NCI-H774 (cell line): ENCODE results near the gene ZBTB7B.
"Not testable (repeated sequence)": the region's sequence is repeated elsewhere in the genome, so short reads cannot be mapped to it uniquely, and the experiment has no call there.

Source experiments
- DNase-seq: peaks from one replicate; lab custom pipeline; 2025; lab: John Stamatoyannopoulos, UW

Gene ZBTB7B

DNA sequence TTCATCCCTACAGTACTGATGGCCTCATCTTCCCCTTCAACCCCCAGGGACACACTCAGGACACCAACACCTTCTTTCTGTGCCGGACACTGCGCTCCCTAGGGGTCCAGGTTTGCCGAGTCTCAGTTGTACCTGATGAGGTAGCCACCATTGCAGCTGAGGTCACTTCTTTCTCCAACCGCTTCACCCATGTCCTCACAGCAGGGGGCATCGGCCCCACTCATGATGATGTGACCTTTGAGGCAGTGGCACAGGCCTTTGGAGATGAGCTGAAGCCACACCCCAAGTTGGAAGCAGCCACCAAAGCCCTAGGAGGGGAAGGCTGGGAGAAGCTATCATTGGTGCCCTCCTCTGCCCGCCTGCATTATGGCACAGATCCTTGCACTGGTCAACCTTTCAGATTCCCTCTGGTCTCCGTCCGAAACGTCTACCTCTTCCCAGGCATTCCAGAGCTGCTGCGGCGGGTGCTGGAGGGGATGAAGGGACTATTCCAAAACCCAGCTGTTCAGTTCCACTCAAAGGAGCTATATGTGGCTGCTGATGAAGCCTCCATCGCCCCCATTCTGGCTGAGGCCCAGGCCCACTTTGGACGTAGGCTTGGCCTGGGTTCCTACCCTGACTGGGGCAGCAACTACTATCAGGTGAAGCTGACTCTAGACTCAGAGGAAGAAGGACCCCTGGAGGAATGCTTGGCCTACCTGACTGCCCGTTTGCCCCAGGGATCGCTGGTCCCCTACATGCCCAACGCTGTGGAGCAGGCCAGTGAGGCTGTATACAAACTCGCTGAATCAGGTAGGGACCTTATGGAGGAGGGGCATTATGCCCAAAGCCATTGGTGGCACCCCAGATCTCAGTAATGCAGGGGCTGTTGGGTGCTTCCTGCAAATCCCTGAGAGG, 14.3 kb upstream of the ZBTB7B start:
- DNase-seq, result no peak

DNA sequence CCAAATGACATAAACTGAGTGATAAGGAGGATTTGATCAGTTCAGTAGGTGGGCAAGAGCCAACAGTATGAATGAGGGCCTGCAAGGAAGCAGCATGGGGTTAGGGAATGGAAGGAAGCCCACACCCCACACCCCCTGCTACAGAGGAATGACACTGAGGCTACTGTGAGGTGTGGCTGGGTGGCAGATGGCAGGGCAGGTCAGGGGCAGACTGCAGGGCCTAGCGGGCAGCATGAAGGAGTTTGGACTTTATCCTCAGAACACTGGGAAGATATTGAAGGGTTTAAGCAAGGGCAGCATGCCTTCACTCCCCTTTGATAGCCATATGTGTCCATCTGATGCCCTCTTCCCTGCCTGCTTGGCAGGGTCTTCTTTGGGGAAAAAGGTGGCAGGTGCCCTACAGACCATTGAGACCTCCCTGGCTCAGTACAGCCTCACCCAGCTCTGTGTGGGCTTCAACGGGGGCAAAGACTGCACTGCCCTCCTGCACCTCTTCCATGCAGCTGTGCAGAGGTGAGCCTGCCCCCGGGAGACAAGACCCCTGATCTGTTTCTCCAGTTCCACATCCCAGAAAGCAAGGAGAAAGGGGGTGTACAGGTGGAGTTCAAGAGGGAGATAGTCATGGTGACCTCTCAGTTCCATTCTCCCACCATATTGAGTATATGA, 13.3 kb upstream of the ZBTB7B start:
- DNase-seq, result no peak

DNA sequence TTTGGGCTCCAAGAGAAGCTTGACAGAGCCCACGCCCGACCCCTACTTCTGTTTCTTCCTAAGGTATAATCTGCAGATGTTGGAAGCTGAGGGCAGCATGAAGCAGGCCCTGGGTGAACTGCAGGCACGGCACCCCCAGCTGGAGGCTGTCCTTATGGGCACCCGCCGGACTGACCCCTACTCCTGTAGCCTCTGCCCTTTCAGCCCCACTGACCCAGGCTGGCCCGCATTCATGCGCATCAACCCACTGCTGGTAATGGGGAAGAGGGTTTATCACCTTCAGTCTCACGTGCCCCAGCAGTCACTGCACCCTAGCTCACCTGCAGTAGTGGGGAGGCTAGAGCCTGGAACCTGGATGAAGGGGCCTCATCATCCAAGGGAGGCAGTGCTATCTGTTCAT, 12.3 kb upstream of the ZBTB7B start:
- no peak for DNase-seq

DNA sequence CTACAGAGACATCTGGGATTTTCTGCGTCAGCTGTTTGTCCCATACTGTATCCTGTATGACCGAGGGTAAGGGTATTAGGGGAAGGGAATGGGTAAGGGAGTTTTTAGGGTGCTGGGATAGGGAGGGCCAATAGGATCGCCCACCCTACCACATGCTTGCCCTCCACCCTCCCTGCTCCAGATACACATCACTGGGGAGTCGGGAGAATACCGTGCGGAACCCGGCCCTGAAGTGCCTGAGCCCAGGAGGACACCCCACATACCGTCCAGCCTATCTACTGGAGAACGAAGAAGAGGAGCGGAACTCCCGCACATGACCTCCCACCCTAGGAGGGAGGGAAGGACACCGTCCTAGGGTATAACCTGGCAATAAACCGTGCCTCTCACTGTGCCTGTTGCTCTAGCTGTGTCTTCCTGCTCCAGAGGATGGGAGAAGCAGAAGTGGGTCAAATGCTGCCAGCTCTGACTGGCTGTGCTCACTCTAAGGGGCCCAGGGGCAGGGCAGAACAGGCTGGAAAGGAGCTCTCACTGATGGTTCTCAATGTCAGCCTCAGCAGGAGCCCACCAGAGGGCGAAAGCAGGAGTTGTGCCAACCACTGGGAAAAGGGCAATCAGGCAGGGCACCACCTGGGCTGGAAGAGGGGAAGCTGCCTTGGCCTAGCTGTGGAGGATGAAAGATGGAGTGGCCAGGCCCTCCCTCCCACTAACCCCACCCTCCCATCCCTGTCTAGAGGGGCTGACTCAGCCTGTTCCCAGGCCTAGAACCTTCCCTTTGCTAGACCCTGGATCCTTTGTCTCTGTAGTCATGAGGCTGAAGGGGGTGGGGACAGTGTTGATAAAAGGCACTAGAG, 9.7 kb upstream of the ZBTB7B start:
- DNase-seq, result no peak

DNA sequence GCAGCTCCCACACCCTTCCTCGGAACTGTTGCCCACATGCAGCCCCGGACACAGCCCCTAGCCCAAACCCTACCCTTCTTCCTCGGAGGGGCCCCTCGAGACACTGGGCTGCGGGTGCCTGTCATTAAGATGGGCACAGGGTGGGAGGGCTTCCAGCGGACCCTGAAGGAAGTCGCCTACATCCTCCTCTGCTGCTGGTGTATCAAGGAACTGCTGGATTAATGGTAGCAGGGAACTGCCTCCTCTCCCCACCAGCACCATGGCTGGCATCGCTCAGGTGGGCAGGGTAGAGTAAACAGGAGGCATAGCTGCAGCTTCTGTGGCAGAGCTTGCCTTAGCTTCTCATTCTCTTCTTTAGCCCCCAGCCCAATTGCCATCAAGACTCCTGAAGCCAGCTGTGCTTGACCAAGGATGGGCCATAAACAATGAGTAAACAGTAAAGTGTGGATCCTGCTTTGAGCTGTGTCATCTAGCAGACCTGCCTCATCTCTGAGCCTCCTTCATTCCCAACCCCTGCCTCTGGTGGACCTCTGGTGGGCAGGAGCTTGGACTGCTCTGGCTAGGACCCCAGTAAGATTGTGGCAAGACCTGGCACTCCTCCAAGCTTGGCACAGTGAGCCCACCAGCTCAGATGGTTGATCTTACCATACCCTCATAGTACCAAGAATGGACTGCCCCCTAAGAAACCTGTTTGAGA, 8.9 kb upstream of the ZBTB7B start, which contains the start of gene LENEP:
Gene LENEP, plus strand, starts transcription at position 15 of the 697 bp plus-strand sequence. Its CDS starts 22 bp downstream, at position 37.
- no peak for DNase-seq

DNA sequence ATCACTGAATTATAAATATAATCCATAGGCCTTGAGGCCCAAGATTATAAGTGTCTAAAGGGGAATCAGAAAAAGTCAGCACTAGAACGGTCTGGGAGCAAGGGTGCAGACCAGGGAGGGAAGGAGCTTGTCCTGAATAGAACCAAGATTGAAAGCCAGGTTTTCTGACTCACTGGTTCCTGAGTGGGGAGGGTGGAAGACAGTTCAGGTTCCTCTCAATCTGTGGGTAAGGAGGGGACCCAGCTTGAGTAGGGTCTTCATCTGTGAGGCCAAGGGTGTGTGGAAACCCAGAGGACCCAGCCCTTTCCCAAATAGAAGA, 8.4 kb upstream of the ZBTB7B start:
- DNase-seq, result no peak

DNA sequence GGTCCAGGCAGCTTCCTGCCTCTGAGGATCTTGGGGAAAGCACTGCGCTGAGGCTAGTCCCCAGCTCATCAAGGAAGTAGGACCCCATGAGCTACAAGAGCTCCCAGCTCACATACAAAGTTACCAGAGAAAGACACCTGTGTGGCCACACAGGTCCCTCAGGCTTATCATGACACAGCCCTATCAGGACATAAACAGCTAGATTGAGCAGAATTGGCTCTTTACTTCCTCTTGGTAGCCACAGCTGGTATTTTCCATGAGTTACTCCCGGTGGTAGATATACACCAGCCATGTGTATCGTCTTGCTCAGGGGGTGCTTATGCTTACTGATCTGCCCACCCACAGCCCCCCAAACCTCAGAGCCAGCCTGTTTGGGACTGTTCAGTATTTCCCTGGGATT, 8.0 kb upstream of the ZBTB7B start:
- no peak for DNase-seq

DNA sequence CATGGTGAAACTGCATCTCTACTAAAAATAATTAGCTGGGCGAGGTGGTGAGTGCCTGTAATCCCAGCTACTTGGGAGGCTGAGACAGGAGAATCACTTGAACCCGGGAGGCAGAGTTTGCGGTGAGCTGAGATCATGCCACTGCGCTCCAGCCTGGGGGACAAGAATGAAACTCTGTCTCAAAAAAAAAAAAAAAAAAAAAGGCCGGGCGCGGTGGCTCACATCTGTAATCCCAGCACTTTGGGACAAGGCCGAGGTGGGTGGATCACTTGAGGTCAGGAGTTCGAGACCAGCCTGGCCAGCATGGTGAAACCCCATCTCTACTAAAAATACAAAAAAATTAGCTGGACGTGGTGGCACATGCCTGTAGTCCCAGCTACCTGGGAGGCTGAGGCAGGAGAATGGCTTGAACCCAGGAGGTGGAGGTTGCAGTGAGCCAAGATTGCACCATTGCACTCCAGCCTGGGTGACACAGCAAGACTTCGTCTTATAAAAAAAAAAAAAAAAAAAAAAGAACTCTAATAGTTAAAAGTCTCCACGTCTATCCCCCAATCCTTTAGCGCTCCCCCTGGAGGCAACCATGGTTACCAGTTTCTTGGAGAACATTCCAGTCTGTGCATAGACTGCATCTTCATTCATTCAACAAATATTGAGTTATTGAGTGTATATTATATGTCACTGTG, 7.2 kb upstream of the ZBTB7B start:
- not testable (repeated sequence) for DNase-seq

DNA sequence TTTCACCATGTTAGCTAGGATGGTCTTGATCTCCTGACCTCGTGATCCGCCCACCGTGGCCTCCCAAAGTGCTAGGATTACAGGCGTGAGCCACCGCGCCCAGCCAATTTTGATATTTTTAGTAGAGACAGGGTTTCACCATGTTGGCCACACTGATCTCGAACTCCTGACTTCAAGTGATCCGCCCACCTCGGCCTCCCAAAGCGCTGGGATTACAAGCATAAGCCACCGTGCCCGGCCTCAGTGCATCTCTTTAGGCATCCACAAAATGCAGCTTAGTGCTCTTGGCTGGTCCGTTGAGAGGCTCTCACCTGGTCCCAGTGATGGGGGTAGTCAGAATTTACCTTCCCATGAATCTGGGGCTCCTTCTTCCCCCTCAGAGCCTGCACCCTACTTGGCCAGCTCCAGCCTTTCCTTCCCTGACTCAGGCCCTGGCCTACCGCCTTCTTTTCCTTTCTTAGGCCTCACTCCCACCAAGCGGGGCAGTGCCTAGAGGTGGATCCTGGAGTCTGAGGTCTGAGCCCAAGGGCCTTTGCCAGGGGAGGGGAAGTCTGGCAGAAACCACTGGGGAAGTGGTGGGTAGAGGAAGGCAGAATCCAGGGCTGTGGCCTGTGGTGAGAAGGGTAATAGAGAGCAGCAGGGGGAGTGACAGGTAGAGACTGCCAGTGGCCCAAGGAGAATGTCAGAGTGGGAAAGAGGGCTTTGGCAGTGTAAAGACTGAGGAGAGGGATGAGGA, 5.5 kb upstream of the ZBTB7B start:
- DNase-seq, result no peak

DNA sequence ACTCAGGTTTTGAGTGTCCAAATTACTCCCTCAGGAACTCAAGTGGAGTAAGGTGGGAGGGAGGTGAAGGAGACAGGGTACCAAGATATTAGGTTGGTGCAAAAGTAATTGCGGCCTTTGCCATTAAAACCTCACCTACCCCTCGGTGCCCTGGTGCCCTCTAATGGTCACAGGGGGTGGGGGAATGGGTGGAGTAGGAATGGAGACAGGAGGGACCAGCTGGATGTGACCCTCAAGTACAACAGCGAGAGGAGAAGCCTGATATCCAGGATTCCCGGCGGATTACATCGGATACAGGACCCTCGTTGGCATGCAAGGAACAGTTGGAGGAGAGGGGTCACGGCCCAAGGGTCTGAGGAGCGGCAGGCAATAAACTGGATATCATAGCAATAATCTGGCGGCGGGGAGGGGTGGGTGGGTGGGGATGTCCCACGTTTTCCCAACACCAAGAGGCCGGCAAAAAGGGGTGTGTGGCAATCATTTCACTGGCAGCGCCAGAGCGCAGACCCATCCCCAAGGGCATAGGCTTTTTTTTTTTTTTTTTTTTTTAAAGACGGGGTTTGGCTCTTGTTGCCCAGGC, 4.3 kb upstream of the ZBTB7B start:
- no peak for DNase-seq

DNA sequence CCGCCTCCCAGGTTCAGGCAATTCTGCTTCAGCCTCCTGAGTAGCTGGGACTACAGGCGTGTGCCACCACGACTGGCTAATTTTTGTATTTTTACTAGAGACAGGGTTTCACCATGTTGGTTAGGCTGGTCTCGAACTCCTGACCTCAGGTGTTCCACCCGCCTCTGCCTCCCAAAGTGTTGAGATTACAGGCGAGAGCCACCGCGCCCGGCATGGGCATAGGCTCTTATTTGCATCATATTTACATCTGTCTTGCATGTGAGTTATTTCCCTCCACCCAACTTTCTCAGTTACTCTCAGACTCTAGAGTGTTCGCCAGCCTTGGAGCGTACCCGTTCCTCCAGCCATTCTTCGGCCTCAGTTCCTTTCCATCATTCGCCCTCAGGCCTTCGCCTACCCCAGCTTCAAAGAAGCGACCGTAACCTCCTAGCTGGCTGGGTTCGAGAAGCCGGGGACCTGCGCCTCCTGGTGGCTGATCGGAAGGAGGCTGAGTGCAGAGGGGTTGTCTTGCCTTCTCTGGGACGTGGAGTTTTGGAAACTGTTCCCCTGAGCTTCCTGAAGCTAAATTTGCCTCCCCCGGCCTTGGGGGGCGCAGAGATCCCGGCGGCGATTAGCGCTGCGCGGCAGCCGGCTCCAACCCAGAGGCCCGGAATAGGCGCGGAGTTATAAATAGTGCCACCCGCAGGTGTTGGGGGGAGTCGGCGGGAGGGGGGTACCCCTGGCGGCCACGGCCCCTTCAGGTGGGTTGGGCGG, 3.6 kb upstream of the ZBTB7B start:
- DNase-seq, result peak; percentile 44

DNA sequence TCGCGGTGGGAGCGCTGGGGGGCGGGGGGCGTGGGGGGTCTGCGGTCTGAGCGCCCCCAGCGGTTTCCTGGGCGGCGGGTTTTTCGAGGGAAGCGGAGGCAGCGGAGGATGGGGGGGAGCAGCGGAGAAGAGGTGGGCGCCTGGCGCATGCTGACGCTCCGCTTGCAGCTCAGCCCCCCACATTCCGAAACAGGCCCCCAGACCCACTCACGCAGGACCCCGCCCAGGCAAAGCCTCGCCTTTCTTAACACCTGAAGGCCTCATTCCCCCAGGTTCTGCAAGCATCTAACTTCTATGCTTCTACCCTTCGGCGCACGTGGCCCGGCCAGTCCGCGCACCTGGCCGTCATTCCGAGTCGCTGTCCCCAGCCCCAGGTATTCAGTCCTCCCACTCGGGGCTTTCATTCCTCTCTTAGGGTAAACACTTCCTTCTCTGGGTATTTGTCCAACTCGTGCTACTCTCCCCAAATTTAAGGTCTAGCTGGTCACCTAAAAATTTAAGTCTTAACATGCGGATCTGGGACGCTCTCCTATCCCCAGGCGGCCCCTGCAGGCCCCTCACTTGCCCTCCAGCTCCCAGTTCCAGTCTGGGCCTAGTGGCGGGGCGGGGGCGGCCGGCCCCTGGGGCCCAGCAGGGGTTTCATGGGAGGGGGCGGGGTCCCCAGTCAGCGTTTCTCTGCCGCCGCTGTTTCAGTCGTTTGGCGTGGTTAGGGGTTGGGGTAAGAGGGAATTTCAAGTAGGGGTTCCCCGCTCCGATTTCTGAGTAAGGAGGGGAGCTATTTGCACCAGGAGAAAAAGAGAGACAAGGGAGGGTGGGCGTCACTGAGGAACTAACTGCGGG, 2.8 kb upstream of the ZBTB7B start:
- peak; percentile 22 for DNase-seq

DNA sequence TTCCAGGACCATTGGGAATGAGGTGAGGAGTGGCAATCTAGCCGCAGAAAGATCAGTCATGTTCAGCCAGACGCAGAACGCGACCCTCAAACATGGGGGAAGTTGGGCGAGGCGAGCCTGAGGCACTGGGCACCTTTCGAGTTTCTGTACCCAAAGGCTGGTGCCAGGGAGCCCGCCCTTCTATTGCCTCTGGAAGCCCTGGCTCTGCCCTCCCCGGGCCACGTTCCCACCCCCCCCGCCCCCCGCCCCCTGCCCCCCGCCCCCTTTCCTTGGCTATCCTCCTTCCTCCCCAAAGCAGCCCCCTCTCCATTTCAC, 2.2 kb upstream of the ZBTB7B start:
- DNase-seq, result no peak

DNA sequence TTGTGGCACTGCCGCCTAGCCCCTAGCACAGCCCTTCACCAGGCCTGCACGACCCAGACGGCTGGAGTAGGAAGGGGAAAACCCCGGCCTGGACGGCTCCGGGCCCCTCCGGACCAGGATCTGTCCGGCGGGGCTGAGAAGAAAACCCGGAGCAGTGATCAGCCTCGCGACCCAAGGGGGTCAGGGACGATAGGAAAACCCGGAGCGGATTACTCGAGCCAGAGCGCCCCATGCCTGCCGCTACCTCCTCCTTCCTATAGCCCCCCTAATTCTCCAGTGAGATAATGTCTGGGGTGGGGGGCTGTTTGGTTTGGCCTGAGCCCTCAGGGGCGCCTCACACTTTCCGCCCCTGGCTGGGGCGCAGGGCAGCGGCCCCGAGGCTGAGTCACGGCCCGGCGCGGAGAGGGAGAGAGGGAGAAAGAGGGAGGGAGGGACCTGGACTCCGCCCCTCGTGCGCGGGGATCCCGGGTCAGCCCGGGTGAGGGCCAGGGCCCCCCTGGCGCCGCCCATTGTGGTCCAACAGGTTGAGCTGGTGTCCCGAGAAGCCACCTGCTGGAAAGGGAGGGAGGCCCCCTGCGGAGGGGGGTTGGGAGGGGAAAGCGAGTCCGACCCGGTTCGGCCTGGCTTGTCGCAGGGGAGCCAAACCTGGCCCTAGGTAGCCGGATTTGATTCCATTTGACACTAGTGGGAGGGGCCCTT, 1.7 kb upstream of the ZBTB7B start:
- DNase-seq, result peak; percentile 96

DNA sequence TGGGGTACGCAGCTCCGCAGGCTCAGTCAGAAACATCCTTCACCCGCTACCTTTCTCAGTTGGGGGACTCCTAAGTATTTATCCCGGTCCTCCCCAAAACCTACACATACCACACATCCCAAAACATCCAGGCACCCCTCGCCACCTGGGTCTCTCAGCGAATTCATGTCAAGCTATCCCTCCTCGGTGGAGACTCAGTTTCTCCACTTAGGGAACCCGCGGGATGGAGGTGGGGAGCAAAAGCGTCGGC, 1.3 kb upstream of the ZBTB7B start:
- DNase-seq, result no peak

DNA sequence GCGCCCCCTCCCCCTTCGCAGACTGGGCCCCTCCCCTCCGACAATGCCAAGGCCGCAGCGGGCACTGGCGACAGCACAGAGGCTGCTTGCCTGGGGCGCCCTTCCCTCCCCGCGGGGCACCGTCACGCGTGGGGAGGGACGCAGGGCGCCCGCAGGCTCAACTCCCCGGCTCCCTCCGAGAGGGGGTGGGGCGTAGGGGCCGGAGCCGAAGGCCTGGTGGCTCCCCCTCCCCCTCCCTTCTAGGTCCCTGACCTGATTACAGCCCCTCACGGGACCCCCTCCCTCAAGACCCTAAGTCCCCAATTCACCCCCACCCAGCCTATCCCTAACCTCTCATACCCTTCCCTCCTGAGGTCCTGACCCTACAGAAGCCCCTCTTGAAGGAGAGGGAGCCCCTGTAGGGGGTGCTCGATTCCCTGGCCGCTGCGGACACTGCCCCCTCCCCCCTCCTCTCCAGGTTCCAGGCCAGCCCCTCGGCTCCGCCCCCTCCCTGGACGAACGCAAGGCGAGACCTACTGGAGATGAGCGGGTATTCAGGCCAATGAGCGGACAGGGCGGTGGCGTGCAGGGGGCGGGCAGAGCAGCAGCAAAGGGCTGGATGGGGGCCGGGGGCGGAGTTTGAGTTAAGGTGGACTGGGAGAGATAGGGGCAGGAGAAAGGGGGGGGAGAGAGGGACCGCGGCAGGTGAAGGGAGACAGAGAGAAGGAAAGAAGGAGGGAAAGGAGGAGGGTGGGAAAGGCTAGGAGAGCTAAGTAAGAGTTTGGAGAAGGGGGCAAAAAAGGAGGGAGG, 733 bp upstream of the ZBTB7B start:
- peak; percentile 99 for DNase-seq

DNA sequence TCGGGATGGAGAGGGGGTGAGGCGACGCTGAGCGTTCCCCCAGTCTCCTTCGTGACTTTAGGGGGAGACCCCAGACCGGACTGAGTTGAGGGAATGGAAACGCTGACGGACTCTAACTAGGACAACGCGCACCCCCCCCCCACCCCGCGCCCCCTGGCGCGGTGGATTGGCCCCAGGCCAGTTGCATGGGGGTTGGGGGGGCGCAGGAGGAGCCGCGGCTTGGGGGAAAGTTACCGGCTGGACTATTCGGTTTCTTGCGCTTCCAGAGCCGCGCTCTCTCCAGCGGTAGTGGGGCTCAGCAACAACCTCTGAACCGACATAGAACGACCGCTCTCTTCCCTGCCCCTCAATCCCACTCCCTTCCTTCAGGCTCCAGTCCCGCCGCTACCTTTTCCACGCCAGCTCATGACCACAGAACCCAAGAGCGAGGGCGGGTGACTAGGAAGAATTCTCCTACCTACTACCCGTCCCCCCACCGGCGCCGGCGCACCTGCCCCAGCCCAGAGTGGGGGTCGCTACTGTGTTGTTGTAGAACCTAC, 694 bp downstream of the ZBTB7B start:
- DNase-seq, result no peak
